ENCODE data around the gene TIMP1. TPM values are rescaled to one million over a fixed set of nuclear protein-coding genes. Genes with fewer than 3 reads are reported as not detected.

The TIMP1 gene
- 2,871 and 4,277 TPM in 2 replicates for total RNA-seq (2014; rRNA removed; shearing (Covaris generic))
- polyA plus RNA-seq (2016; fragmentation: Nextera tagmentation; extraction: Ambion mirVana), result 13,908 and 14,059 TPM in 2 replicates

- Histone ChIP-seq H3K4me3 (peak within 1 kb of the TSS; percentile 87), H3K9me2 (ENCODE audit: insufficient read depth) (no peaks in the 10 kb centered on the region), H2AFZ (peak within 1 kb of the TSS; percentile 68; the same call in 1 of the 2 replicates), H3K27me3 (replicated peaks; ENCODE audit: insufficient read depth) (no peaks in the 10 kb centered on the region), H3K9me3 (ENCODE audit: low read depth) (no peaks in the 10 kb centered on the region), H3K79me2 (ENCODE audit: insufficient read depth) (peaks cover 24% of the 10 kb centered on the region), H3K9ac (peak within 1 kb of the TSS; percentile 94), H4K20me1 (ENCODE audit: insufficient read depth) (no peaks in the 10 kb centered on the region), H3K36me3 (ENCODE audit: low read depth) (no peaks in the 10 kb centered on the region; the same call in 1 of the 2 replicates), H3K4me1 (ENCODE audit: insufficient read depth) (0 out of 2 replicates have a peak, but pooled peaks cover 7% of the 10 kb centered on the region), H3F3A (ENCODE audit: insufficient read depth) (peaks cover 24% of the 10 kb centered on the region; the same call in 1 of the 2 replicates), H3K27ac (peak within 1 kb of the TSS; percentile 85), H3K4me2 (ENCODE audit: unreplicated experiment) (peak within 1 kb of the TSS; percentile 76)
- no peak for TF ChIP-seq EZH2 (IDR thresholded peaks at IDR 0.05; ENCODE audit: insufficient read depth, poor library complexity, severe bottlenecking)
- in situ Hi-C loops (cut with MboI), result no loop called here
- WGBS, 2 experiments (ENCODE audit: low coverage in 1 of 2, low lambda C conversion rate in 2 of 2, missing lambda C conversion rate in 2 of 2), result 1 to 2% methylated on average over 14 to 20 of the region's 28 CpGs
- DNase-seq, result peak; percentile 95
Observed at GRCh38 chrX:47581731-47582647, at the start of gene TIMP1. Gene TIMP1, plus strand, starts transcription at chrX:47582436. Its CDS starts 980 bp downstream, at chrX:47583416.

- H4K20me1 ChIP-seq (ENCODE audit: insufficient read depth), result no peaks in the 10 kb centered on the region
- no peaks in the 10 kb centered on the region for H3K9me2 ChIP-seq (ENCODE audit: insufficient read depth)
- H3F3A ChIP-seq (ENCODE audit: insufficient read depth), result no peaks in the 10 kb centered on the region
- H3K4me2 ChIP-seq (ENCODE audit: unreplicated experiment), result no peak overlapping the region
- H3K4me1 ChIP-seq (ENCODE audit: insufficient read depth), result peaks cover 5% of the 10 kb centered on the region
- no peak overlapping the region for H3K4me3 ChIP-seq
- DNase-seq, result peak; percentile 9
- no peaks in the 10 kb centered on the region for H3K27me3 ChIP-seq (replicated peaks; ENCODE audit: insufficient read depth)
- H2AFZ ChIP-seq, result no peak overlapping the region
- TF ChIP-seq EZH2phosphoT487 (IDR thresholded peaks at IDR 0.05; ENCODE audit: insufficient read depth, low read depth) (no peak), EZH2 (IDR thresholded peaks at IDR 0.05; ENCODE audit: insufficient read depth, poor library complexity, severe bottlenecking) (no peak)
- no peaks in the 10 kb centered on the region for H3K9me3 ChIP-seq (ENCODE audit: low read depth)
- H3K9ac ChIP-seq, result no peak overlapping the region
- in situ Hi-C loops (cut with MboI), result loop anchor here (25.0 kb wide), 1 partner anchor 497 kb away; no protein-coding TSS in a partner anchor
- no peaks in the 10 kb centered on the region for H3K36me3 ChIP-seq (ENCODE audit: low read depth)
- H3K27ac ChIP-seq, result no peak overlapping the region
- H3K79me2 ChIP-seq (ENCODE audit: insufficient read depth), result no peaks in the 10 kb centered on the region
Observed at GRCh38 chrX:47539860-47540259, 42.4 kb upstream of the TIMP1 start.

- no peaks in the 10 kb centered on the region for H3K36me3 ChIP-seq (ENCODE audit: low read depth)
- peak overlapping the region; percentile 70 for H3K27ac ChIP-seq
- H2AFZ ChIP-seq, result peak overlapping the region; percentile 88
- H3K9me2 ChIP-seq (ENCODE audit: insufficient read depth), result no peaks in the 10 kb centered on the region
- 15% methylated on average over 15 of the region's 15 CpGs for WGBS, 2 experiments (ENCODE audit: low coverage in 1 of 2, low lambda C conversion rate in 2 of 2, missing lambda C conversion rate in 2 of 2)
- no peaks in the 10 kb centered on the region for H3K9me3 ChIP-seq (ENCODE audit: low read depth)
- H3K9ac ChIP-seq, result peak overlapping the region; percentile 68
- TF ChIP-seq EZH2phosphoT487 (IDR thresholded peaks at IDR 0.05; ENCODE audit: insufficient read depth, low read depth) (no peak), EZH2 (IDR thresholded peaks at IDR 0.05; ENCODE audit: insufficient read depth, poor library complexity, severe bottlenecking) (no peak)
- no peaks in the 10 kb centered on the region for H4K20me1 ChIP-seq (ENCODE audit: insufficient read depth)
- H3K79me2 ChIP-seq (ENCODE audit: insufficient read depth), result no peaks in the 10 kb centered on the region
- peaks cover 5% of the 10 kb centered on the region for H3K4me1 ChIP-seq (ENCODE audit: insufficient read depth)
- H3K27me3 ChIP-seq (replicated peaks; ENCODE audit: insufficient read depth), result no peaks in the 10 kb centered on the region
- peak overlapping the region; percentile 62 for H3K4me2 ChIP-seq (ENCODE audit: unreplicated experiment)
- peak overlapping the region; percentile 37; the same call in 1 of the 2 replicates for H3K4me3 ChIP-seq
- H3F3A ChIP-seq (ENCODE audit: insufficient read depth), result no peaks in the 10 kb centered on the region
- DNase-seq, result peak; percentile 92
- in situ Hi-C loops (cut with MboI), result loop anchor here (25.0 kb wide), 1 partner anchor 496 kb away; no protein-coding TSS in a partner anchor
Observed at GRCh38 chrX:47540754-47541538, 41.3 kb upstream of the TIMP1 start.

- no peaks in the 10 kb centered on the region for H3K36me3 ChIP-seq (ENCODE audit: low read depth)
- no peak overlapping the region for H3K9ac ChIP-seq
- no peak overlapping the region for H2AFZ ChIP-seq
- H3F3A ChIP-seq (ENCODE audit: insufficient read depth), result no peaks in the 10 kb centered on the region
- 77 to 90% methylated on average over 5 of the region's 5 CpGs for WGBS, 2 experiments (ENCODE audit: low coverage in 1 of 2, low lambda C conversion rate in 2 of 2, missing lambda C conversion rate in 2 of 2)
- in situ Hi-C loops (cut with MboI), result loop anchor here (25.0 kb wide), 1 partner anchor 494 kb away; no protein-coding TSS in a partner anchor
- H3K79me2 ChIP-seq (ENCODE audit: insufficient read depth), result no peaks in the 10 kb centered on the region
- H4K20me1 ChIP-seq (ENCODE audit: insufficient read depth), result no peaks in the 10 kb centered on the region
- TF ChIP-seq EZH2phosphoT487 (IDR thresholded peaks at IDR 0.05; ENCODE audit: insufficient read depth, low read depth), result no peak
- H3K27ac ChIP-seq, result no peak overlapping the region
- DNase-seq, result no peak
- no peak overlapping the region for H3K4me2 ChIP-seq (ENCODE audit: unreplicated experiment)
- H3K27me3 ChIP-seq (replicated peaks; ENCODE audit: insufficient read depth), result no peaks in the 10 kb centered on the region
- no peaks in the 10 kb centered on the region for H3K9me2 ChIP-seq (ENCODE audit: insufficient read depth)
- no peaks in the 10 kb centered on the region for H3K9me3 ChIP-seq (ENCODE audit: low read depth)
- peaks cover 5% of the 10 kb centered on the region for H3K4me1 ChIP-seq (ENCODE audit: insufficient read depth)
- H3K4me3 ChIP-seq, result no peak overlapping the region
Observed at GRCh38 chrX:47543496-47543895, 38.7 kb upstream of the TIMP1 start.

Data from GM23248 (cell line).